HS-27A (cell line): ENCODE data around the gene UTS2.

Source experiments
- DNase-seq: peaks from one replicate; pipeline ENCODE4 v3.0.0-alpha.2; 2012; ENCODE audit warnings: low read depth, missing footprints

The UTS2 gene

DNA sequence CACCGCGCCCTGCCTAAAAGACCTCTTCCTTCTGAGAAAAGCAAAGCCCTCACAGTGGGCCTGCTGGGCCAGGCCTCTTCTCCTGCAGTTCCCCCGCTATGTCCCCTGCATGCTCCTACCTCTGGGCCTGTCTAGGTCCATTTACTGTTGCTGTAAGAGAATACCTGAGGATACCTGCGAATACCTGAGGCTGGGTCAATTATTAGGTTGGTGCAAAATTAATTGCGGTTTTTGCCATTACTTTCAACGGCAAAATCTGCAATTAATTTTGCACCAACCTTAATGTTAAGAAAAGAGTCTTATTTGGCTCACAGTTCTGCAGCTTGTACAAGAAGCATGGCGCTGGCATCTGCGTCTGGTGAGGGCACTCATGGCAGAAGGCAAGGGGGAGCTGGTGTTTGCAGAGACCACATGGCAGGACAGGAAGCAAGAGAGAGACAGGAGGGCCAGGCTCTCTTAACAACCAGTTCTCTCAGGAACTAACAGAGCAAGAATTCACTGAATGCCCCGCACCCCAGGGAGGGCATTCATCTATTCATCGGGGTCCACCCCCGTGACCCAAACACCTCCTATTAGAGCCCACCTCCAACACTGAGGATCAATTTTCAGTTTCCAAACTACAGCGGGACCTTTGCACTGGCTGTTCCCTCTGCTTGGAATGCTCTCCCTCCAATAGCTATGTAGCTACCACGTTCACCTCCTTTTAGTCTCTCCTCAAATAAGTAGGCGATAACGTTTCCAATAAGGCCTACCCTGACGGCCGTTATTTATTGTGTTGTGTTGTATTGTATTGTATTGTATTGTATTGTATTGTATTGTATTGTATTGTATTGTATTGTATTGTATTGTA, 9.6 kb upstream of the UTS2 start:
- DNase-seq = no peak

DNA sequence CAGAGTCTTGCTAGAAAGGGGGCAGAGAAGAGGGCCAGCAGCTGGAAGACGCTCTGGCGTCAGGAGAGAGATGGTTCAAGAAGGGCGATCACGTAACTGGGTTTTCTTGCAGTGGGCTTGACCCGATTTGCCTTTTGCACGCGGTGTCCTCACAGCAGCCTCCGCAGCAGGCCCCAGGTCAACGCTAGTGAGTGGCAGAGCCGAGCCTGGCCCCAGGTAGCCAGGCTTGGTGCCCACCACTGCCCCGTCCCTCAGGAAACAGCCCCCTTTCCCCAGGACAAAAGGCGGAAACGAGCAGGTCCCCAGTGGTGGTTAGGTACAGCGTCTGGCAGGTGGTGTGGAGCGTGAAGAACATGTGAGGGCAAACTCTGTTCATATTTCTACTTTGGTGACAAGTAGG, 8.6 kb upstream of the UTS2 start:
- DNase-seq = no peak

DNA sequence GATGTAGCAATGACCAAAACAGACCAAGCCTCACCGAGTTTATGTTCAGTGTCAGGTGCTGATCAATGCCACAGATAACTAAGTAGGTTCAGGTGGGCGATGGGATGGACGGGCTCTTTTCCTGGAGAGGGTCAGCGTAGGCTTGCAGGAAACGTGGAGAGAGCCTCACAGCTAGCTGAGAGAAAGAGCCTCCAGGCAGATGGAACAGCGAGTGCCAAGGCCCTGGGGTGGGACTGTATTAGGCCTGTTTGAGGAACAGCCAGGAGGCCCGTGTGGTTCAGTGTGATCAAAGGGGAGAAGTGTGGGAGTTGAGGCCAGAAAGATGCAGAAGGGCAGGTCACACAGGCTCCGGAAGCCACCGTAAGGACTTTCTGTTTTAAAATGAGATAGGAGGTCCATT, 7.3 kb upstream of the UTS2 start:
- DNase-seq = no peak

DNA sequence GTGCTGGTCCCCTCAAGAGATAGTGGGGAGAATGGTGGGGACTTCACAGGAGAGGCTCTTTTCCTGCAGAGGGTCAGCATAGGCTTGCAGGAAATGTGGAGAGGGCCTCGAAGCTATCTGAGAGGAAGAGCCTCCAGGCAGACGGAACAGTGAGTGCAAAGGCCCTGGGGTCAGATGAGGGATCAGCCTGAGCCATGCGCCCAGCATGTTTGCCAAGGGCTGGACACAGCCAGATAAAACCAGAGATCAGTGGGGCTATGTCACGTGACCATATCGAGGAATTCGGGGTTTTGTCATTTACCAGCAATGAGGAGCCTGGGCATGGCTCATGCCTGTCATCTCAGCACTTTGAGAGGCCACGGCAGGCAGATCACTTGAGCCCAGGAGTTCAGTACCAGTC, 6.5 kb upstream of the UTS2 start:
- no peak for DNase-seq

DNA sequence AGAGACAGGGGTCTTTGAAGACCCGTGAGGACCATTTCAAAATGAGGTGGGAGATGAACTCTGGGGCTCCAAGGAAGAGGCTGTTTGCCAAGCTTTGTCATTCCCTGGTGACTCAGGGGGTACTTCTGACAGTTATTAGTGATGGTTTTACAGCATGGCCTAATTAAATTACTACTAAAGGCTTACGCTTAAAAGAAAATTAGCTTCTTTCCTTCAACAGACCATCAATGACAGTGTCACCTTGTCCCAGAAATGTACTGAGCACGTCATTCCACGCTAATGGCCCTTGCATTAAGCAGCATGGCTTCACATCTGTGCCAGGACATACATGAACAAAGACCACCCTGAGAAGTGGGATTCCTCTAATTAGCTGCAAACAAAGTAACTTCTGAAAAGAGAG, 5.1 kb upstream of the UTS2 start:
- no peak for DNase-seq

DNA sequence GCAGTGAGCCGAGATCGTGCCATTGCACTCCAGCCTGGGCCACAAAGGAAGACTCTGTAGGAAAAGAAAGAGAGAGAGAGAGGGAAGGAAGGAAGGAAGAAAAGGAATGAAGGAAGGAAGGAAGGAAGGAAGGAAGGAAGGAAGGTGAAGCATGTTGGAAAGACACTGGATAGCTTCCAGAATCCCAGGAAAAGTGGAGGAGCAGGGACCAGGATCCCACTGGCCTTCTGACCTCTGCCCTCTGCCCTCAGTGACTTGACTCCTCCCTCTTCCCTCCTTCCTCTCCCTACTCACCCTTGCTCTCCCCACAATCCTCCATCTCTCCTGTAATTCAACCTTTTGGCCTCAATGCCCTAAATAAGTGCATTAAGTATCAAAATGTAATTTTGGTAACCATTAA, 4.1 kb upstream of the UTS2 start:
- DNase-seq = no peak

DNA sequence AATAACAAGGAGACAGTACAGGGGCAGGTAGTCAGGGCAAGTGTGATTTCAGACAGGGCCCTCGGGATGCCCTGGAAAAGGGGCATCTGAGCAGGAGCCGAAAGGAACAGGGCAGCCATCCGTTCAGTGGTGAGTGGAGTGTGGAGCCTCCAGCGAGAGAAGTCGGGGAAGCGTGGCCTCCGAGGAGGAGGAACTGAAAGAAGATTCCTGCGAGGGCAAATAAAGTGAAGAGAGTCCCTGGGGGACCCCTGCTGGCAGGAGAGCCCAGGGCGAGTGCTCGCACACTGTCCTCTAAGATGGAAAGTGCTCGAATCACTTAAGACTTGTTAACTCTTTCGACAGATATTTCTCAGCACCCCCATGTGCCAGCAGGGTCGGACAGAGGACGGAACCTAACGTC, 3.5 kb upstream of the UTS2 start:
- DNase-seq = no peak

DNA sequence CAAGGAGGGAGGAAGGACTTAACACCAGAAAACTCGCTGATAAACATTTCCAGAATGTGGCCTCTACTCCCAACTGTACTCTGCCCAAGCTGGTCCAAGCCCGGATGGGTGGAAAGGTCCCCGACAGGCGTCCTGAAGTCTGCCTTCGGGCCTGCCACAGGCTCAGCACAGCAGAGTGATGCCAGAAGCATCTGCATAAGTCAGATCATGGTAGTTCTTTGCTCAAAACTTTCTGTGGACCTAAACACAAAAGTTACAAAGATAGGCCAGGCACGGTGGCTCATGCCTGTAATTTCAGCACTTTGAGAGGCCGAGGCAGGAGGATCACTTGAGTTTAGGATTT, 790 bp upstream of the UTS2 start:
- DNase-seq = no peak

DNA sequence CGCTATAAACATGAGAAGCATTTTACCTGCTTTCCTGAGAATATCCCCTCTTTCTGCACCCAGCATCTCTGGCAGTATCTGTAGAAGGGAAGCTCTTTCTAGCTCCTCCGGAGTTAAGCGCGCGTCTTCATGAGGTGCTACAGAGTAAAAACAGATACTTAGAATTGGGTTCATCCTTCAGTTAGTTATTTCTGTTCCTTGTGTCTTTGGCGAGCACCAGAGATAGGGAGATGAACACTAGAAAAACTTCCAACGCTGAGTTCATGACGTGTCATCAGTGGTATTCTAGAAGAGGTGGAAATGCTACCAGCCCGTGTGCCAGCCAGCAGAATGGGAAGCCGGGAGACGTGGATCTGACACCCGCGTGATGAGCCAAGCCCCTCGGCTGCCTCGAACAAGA, 2.1 kb downstream of the UTS2 start:
- no peak for DNase-seq

DNA sequence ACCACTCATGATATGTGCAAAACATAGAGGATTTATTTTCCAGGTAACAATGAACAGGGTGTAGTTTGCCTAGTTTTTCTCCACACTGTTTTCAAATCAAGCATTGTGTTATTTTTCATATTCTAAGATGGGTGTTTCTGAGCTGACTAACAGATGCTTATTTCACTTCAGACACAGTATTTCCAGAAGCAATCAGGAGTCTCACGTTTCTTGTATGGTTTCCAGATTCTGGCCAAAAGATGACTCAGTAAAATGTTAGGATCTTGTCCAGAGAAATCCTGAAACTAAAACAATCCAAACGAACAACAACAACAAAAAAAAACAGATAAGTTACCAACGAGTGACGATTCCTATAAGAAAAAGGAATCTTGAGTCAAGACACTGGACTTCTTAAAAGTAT, 5.3 kb downstream of the UTS2 start:
- DNase-seq = peak; percentile 76

DNA sequence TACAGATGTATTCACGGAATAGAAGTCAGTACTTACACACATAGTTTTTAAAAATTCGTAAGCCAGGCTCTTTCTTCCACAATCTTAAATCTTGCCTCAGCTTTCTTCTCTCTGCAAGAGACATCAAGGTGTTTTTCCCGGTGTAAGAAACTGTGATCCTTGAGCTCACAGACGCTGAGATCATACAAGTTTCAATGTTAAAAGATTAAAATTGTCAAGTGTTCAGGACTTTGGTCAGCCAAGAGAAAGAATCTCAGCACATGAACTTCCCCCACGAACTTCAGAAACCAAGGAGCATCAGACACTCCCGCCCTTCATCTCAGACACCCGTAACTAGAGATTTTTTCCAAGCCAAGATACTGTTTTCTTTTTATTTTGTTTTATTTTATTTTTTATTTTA, 6.2 kb downstream of the UTS2 start:
- DNase-seq = no peak

DNA sequence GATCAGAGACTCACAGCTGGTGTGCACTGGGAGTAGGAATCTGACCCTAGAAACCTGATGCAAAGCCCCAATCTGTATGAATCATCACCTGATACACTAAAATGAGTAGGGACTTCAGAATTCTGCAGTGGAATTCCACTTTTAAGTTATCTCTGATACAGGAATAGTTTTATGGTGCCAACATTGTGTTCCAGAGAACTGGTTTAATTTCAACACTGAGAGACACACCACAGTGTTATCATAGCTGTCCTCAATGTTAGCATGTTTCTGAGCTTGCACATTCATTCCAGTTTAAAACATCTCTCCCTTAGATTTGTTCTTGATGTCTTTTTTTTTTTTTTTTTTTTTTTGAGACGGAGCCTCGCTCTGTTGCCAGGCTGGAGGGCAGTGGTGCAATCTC, 7.1 kb downstream of the UTS2 start:
- DNase-seq = peak; percentile 69

DNA sequence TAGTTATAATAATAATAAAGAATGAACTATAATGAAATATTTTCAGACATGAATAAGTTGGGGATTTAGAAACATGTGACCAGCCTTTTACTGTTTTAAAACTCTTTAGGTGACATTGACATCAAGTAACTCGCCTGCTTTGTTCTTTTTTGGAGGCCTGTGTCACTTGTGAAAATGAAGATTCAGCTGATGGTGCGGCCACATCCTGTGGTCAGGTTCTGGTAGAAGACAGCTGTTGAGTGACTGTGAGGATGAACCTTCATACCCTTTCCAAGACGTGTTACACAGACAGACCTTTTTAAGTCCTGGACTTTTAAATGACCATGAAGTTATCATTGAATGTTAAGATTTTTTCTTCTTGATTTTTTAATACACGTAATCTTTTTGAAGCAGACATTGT, 10.3 kb downstream of the UTS2 start:
- no peak for DNase-seq

DNA sequence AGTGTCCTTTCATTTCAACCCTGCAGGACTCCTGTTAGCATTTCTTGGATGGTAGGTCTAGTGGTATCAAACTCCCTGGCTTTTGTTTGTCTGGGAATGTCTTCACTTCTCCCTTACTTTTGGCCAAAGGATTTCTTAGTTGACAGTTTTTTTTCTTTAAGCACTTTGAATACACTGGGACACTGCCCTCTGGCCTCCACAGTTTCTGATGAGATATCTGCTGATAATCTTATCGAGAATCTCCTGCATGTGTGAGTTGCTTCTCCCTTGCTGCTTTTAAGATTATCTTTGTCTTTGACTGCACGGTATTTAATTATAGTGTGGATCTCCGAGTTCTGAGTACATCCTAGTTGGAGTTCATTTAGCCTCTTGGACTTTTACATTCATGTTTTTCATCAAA, 13.3 kb downstream of the UTS2 start:
- DNase-seq = no peak

DNA sequence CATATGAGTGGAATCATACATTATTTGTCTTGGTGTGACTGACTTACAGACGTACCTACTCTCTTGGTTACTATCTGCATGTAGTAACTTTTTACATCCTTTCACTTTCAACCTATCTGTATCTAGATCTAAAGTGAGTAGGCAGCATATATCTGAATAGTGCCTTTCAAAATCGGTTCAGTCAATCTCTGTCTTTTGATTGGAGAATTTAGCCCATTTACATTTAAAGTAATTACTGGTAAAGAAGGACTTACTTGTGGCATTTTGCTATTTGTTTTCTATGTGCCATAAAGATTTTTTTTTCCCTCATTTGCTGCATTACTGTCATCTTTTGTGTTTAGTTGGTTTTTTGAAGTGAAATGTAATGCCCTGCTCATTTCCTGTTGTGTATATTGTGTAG, 14.2 kb downstream of the UTS2 start:
- DNase-seq = no peak

DNA sequence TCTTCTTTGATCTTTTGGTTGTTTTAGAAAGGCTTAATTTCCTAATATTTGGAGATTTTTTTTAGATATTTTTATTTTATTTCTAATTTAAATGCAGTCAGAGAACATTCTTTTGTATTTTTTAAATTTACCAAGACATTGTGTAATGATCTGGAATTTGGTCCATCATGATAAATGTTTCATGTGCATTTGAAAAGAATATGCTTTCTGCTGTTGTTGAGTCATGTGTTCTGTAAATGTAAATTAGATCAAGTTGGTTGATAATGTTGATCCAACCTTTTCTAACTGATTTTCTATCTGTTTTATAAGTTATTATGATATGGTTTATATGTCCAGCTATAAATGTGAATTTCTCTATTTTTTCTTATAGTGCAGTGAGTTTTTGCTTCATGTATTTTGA, 19.8 kb downstream of the UTS2 start:
- no peak for DNase-seq

DNA sequence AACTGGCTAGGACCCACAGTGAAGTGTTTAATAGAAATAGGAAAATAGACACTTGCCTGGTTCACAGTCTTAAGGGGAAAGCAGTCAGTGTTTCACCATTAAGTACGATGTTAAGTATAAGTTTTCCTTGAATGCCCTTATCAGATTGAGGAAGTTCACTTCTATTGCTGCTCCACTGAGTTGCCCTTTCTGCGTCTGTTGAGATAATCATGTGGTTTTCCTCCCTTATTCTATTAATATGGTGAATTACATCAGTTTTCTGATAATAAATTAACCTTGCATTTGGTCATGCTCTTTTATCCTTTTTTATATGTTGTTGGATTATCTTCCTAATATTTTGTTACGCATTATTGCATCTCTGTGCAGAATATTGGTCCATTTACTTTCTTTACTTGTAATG, 21.4 kb downstream of the UTS2 start:
- DNase-seq = no peak

DNA sequence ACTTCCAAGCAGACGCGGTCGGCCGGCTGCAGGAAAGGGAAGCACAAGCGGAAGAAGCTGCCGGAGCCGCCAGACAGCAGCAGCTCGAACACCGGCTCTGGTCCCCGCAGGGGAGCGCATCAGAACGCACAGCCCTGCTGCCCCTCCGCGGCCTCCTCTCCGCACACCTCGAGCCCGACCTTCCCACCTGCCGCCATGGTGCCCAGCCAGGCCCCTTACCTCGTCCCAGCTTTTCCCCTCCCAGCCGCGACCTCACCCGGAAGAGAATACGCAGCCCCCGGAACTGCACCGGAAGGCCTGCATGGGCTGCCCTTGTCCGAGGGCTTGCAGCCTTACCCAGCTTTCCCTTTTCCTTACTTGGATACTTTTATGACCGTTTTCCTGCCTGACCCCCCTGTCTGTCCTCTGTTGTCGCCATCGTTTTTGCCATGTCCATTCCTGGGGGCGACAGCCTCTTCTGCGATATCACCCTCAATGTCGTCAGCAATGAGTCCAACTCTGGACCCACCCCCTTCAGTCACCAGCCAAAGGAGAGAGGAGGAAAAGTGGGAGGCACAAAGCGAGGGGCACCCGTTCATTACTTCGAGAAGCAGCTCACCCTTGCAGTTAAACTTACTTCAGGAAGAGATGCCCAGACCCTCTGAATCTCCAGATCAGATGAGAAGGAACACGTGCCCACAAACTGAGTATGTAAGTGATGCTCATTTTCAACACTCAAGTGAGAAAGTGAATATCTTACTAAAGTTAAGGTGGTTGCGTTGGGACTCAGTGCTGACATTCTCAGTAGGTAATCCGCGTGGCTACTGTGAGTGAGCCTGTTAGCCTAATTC, 25.5 kb downstream of the UTS2 start:
- DNase-seq = no peak

DNA sequence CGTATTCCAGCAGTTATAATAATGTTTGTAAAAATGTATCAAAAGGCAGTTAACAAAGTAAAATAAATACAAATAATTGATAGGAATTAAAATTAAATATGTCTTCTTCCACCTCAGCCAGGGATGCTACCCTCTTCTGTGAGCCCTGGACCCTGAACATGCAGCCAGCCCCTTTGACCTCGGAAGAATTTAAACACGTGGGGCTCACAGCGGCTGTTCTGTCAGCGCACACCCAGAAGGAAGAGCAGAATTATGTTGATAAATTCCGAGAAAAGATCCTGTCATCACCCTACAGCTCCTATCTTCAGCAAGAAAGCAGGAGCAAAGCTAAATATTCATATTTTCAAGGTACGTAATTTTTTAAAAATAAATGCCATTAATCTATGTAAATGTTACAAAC, 26.5 kb downstream of the UTS2 start:
- no peak for DNase-seq

DNA sequence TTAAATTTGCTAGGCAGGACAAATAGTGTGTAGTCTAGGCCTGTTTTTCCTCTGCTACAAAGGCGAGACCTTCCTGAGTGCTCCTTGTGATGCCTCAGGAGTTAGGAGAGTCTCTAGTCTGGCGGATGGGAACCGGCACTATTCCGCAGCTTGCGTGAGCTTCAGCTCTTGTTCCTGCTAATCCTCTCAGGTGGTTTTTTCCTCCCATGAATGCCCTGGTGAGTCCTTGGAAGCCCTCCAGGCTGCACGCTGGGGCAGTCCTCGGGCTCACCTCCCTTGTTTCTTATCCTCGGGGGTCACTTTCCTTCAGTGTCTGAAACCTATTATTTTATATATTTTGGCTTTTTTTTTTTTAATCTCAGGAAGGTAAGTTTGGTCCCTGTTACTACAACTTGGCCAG, 28.2 kb downstream of the UTS2 start:
- DNase-seq = no peak

DNA sequence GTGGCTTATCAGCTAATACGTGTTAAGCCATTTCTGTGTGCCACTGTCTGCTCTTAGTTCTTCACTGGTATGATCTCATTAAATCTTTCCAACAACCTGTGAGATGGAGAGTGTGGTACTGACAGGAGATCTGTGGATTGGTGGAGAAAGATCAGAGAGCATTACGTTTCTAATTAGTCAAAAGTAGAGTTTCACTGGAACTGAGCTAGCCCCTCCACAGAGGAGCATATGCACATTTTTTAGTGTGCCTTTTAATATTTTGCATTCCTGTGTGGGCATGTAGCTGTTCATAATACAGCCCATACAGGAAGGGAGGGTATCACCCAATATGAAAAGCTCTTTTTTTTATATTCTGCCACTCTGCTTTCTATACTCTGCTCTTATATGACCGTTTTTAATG, 31.6 kb downstream of the UTS2 start:
- no peak for DNase-seq

DNA sequence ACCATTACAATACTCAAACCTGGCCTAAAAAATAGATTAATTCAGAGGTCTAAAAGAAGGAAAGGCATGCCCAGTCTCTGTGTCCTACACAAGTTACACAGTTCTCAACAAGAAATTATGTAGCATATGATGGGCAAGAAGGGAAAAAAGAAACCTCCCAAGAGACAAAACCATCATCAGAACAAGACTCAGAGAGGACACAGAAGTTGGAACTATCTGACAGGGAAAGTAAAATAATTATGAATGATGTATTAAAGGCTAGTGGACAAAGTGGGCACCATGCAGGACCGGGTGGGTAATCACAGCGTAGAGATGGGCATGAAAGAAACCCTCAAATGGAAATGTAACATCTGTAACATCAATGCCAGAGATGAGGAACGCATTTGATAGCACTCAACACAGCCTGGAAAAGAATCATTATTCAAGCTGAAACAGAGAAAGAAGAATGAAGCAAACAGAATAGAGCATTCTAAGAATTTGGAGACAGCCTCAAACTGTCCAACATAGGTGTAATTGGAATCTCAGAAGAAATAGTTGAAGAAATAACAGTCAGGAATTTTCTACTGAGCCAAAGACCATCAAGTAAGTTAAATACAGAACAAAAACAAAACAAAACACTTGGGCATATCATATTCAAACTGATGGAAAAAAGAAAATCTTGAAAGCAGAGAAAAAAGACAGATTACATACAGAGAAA, 39.0 kb downstream of the UTS2 start:
- DNase-seq = no peak

DNA sequence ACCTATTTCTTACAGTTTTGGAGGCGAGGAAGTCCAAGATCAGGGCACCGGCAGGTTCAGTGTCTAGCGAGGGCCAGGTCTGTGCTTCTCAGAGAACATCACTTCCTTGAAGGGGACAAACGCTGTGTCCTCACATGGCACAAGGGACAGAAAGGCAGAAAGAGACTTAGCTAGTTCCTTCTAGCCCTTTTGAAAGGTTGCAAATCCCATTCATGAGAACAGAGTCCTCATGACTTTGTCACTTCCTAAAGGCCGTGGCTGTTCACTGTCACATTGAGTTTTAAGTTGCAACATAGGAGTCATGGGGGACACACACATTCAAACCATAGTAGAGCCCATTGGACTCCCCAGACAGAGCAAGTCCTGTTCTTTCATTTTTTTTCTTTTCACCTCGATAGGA, 41.4 kb downstream of the UTS2 start:
- DNase-seq = no peak
